ENCODE measurements around the gene SLC9A7.

SLC9A7 gene

DNA sequence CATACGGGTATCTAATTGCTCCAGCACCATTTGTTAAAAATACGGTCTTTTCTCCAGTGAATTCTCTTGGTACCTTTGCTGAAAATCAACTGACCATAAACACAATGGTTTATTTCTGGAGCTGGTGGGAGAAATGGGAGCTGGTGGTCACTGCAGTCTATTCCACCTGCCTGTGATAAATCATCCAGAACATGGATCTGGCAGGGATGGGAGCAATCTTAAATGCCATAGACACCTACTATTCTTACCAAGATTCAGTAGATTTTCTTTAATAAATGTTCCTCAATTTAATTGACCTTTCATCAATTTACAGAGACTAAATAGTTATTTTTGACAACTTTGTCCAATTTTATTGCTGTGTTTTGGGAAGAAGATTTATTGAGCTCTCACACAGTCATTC lies 68.1 kb downstream of the SLC9A7 start:
- H3K4me3 ChIP-seq (ENCODE audit: low read depth, low read length), result no peak overlapping the region
- ChIA-PET POLR2A (no interaction called here), CTCF (interaction anchor here (0.8 kb wide), 1 partner anchor 29 kb away, joined by 3 read pairs; no protein-coding TSS in a partner anchor)
- no peak for TF ChIP-seq CTCF (IDR thresholded peaks at IDR 0.05; ENCODE audit: insufficient read depth, low read length, missing control alignments)
- no peak for DNase-seq (ENCODE audit: low read depth, low spot score)

DNA sequence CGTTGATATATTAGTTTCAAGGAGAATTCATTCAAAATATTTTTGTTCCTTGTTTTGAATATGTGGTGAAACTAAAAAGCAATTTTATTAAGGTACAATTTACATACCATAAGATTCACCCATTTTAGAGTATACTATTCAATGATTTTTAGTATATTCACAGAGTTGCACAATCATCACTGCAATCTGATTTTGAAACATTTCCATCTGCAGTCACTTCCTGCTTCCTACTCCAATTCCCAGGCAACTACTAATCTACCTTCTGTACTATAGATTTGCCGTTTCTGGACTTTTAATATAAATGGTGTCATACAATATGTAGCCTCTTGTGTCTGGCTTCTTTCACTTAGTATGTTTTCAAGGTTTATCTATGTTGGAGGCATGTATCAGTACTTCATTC lies 71.3 kb downstream of the SLC9A7 start:
- CTCF ChIA-PET, result interaction anchor here (1.3 to 3.7 kb wide), 7 partner anchors 13 to 133 kb away, joined by 4 to 16 read pairs (median 11); no protein-coding TSS in a partner anchor
- H3K4me3 ChIP-seq (ENCODE audit: low read depth, low read length), result no peak overlapping the region
- TF ChIP-seq CTCF (IDR thresholded peaks at IDR 0.05; ENCODE audit: insufficient read depth, low read length, missing control alignments), result no peak
- POLR2A ChIA-PET, result no interaction called here
- DNase-seq (ENCODE audit: low read depth, low spot score), result no peak

DNA sequence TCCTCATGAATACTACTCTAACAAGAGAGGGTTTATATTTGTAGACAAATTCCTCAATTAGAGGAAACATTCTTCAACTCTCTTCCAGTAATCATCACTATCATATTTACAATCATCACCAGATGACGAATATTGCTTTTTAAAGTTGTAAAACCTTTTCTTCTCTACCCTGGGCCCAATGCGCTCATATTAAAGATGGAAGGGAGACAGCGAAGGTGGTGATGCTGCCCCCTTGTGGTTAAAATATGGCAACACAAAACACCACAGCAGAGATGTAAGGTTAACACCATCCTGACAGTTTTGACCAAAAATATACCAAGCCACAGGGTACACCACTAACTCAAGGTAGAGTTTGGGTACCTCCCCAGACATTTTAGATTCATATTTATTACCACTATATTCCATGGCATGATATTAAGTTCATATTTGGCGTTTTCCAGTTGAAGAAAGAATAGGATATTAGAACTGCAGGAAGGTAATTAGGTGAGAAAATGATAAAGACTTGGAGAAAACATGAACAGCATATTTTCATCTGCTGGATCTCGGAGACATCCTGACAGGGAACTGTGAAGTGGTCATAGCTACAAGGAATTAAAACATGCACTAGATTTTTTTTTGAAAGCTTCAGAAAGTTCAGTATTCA lies 72.8 kb downstream of the SLC9A7 start:
- ChIA-PET POLR2A (no interaction called here), CTCF (interaction anchor here (0.7 to 3.7 kb wide), 21 partner anchors 13 to 407 kb away, joined by 3 to 16 read pairs (median 4); no protein-coding TSS in a partner anchor)
- no peak for DNase-seq (ENCODE audit: low read depth, low spot score)
- no peak overlapping the region for H3K4me3 ChIP-seq (ENCODE audit: low read depth, low read length)
- peak; percentile 38 for TF ChIP-seq CTCF (IDR thresholded peaks at IDR 0.05; ENCODE audit: insufficient read depth, low read length, missing control alignments)

GRCh38 chrX:46683048-46683447 lies 75.9 kb downstream of the SLC9A7 start:
- no peak for DNase-seq (ENCODE audit: low read depth, low spot score)
- TF ChIP-seq CTCF (IDR thresholded peaks at IDR 0.05; ENCODE audit: insufficient read depth, low read length, missing control alignments), result no peak
- no peak overlapping the region for H3K4me3 ChIP-seq (ENCODE audit: low read depth, low read length)
- CTCF ChIA-PET, result interaction anchor here (1.0 to 1.9 kb wide), 2 partner anchors 114 to 128 kb away, joined by 4 to 5 read pairs; no protein-coding TSS in a partner anchor
- POLR2A ChIA-PET, result no interaction called here

DNA sequence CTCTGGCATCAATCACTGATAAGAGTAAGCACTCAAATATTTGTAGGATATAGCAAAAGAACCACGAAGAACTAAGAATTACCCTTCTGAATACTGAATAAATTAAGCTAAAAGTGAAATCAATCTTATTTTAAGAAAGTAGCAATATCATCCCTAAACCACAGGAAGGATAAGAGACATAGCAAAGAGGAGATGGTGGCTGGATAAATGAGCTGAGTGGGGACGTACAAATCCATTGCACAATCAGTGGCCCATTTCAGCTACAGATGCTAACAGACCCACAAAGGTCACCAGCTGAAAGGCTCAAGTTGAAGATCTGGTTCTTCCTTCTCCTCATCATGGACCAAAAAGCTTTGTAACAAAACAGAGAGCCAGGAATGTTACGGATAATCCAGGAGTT lies 77.1 kb downstream of the SLC9A7 start:
- ChIA-PET POLR2A (no interaction called here), CTCF (interaction anchor here (0.7 to 1.9 kb wide), 4 partner anchors 8 to 127 kb away, joined by 3 to 5 read pairs (median 4); no protein-coding TSS in a partner anchor)
- no peak overlapping the region for H3K4me3 ChIP-seq (ENCODE audit: low read depth, low read length)
- DNase-seq (ENCODE audit: low read depth, low spot score), result no peak
- no peak for TF ChIP-seq CTCF (IDR thresholded peaks at IDR 0.05; ENCODE audit: insufficient read depth, low read length, missing control alignments)

GRCh38 chrX:46678232-46678631 lies 80.7 kb downstream of the SLC9A7 start:
- no peak for TF ChIP-seq CTCF (IDR thresholded peaks at IDR 0.05; ENCODE audit: insufficient read depth, low read length, missing control alignments)
- ChIA-PET CTCF (interaction anchor here (1.4 kb wide), 1 partner anchor 29 kb away, joined by 3 read pairs; no protein-coding TSS in a partner anchor), POLR2A (no interaction called here)
- no peak for DNase-seq (ENCODE audit: low read depth, low spot score)
- no peak overlapping the region for H3K4me3 ChIP-seq (ENCODE audit: low read depth, low read length)

Data from AG04449 (cell line).